ENCODE measurements around the gene MEAF6.

Gene MEAF6

GRCh38 chr1:37471345-37472231 is 43.0 kb downstream of the MEAF6 start:
- DNase-seq = peak; percentile 61

- DNase-seq = no peak
Measured at GRCh38 chr1:37469386-37469785, 45.2 kb downstream of the MEAF6 start.

- DNase-seq = no peak
Measured at GRCh38 chr1:37468037-37468436, 46.5 kb downstream of the MEAF6 start.

GRCh38 chr1:37465593-37466517 is 48.7 kb downstream of the MEAF6 start:
- DNase-seq = no peak

GRCh38 chr1:37464443-37464842 is 50.1 kb downstream of the MEAF6 start:
- DNase-seq = no peak

GRCh38 chr1:37461698-37462436 is 52.7 kb downstream of the MEAF6 start:
- no peak for DNase-seq

GRCh38 chr1:37458551-37458950 is 56.0 kb downstream of the MEAF6 start:
- no peak for DNase-seq

- no peak for DNase-seq
Measured at GRCh38 chr1:37456614-37457013, 58.0 kb downstream of the MEAF6 start.

GRCh38 chr1:37455516-37455915 is 59.0 kb downstream of the MEAF6 start:
- DNase-seq = no peak

GRCh38 chr1:37453647-37454046 is 60.9 kb downstream of the MEAF6 start:
- DNase-seq = no peak

- DNase-seq = no peak
Measured at GRCh38 chr1:37452416-37452815, 62.1 kb downstream of the MEAF6 start.

- no peak for DNase-seq
Measured at GRCh38 chr1:37449936-37450335, 64.6 kb downstream of the MEAF6 start.

GRCh38 chr1:37448691-37449417 is 65.7 kb downstream of the MEAF6 start:
- no peak for DNase-seq

- no peak for DNase-seq
Measured at GRCh38 chr1:37448185-37448584, 66.4 kb downstream of the MEAF6 start.

GRCh38 chr1:37446874-37447273 is 67.7 kb downstream of the MEAF6 start:
- no peak for DNase-seq

- DNase-seq = no peak
Measured at GRCh38 chr1:37442644-37443043, 71.9 kb downstream of the MEAF6 start.
